SU-DHL-6 (cell line): Measurements from ENCODE around the gene AP2S1.
"Not testable (repeated sequence)": the region's sequence is repeated elsewhere in the genome, so short reads cannot be mapped to it uniquely, and the experiment has no call there.

ENCODE experiments used
- H2AFZ ChIP-seq: fragments of 200-600 bp; sonication (generic); 2 replicates; pipeline ENCODE4 v1.6.1; 2014; ENCODE audit warnings: low read depth, mild to moderate bottlenecking, moderate library complexity, mixed read lengths, antibody characterized with exemption, low read length; ENCODE audit not compliant: severe bottlenecking
- H3F3A ChIP-seq: fragments of 200-600 bp; shearing (Covaris generic); 2 replicates; pipeline ENCODE4 v1.6.0; 2016; ENCODE audit warnings: antibody characterized with exemption, mild to moderate bottlenecking; ENCODE audit not compliant: insufficient read depth
- H3K27ac ChIP-seq: fragments of 200-600 bp; sonication (generic); 2 replicates; pipeline ENCODE4 v1.5.1; 2016; ENCODE audit warnings: low read depth, mild to moderate bottlenecking, low read length, moderate library complexity, mixed read lengths
- H3K27me3 ChIP-seq: fragments of 200-600 bp; sonication (generic), shearing (Covaris generic); 2 replicates; pipeline ENCODE4 v1.6.0; 2014; ENCODE audit warnings: mild to moderate bottlenecking, low read length
- H3K36me3 ChIP-seq: fragments of 200-600 bp; sonication (generic); 2 replicates; pipeline ENCODE4 v1.6.1; 2014; ENCODE audit warnings: mild to moderate bottlenecking, low read length, mixed read lengths
- H3K4me2 ChIP-seq: fragments of 300-600, 200-600 bp; shearing (Covaris generic), sonication (generic); 2 replicates; pipeline ENCODE4 v1.6.0; 2014; ENCODE audit warnings: low read length, low read depth, mild to moderate bottlenecking; ENCODE audit not compliant: poor library complexity, severe bottlenecking
- H3K4me3 ChIP-seq: fragments of 200-600 bp; sonication (generic); 2 replicates; pipeline ENCODE4 v1.5.1; 2014; ENCODE audit warnings: antibody characterized with exemption, low read length, mild to moderate bottlenecking, mixed read lengths; ENCODE audit not compliant: insufficient read depth, poor library complexity, severe bottlenecking
- H3K79me2 ChIP-seq: fragments of 200-600 bp; sonication (generic); 2 replicates; pipeline ENCODE4 v1.6.1; 2014; ENCODE audit warnings: mild to moderate bottlenecking, low read length, moderate library complexity; ENCODE audit not compliant: insufficient read depth
- H3K9ac ChIP-seq: fragments of 200-600 bp; sonication (generic); 2 replicates; pipeline ENCODE4 v1.7.0; 2014; ENCODE audit warnings: mild to moderate bottlenecking, low read length
- H3K9me2 ChIP-seq: fragments of 200-600 bp; sonication (generic); replicated peaks from 2 replicates; pipeline ENCODE4 v1.6.1; 2014; ENCODE audit warnings: low read length; ENCODE audit not compliant: insufficient read depth
- H3K9me3 ChIP-seq: fragments of 200-600 bp; sonication (generic); 2 replicates; pipeline ENCODE4 v1.6.1; 2014; ENCODE audit warnings: low read length, mixed read lengths; ENCODE audit not compliant: insufficient read depth
- H4K20me1 ChIP-seq: fragments of 200-600 bp; sonication (generic); 2 replicates; pipeline ENCODE4 v1.6.1; 2014; ENCODE audit warnings: low read depth, mild to moderate bottlenecking, antibody characterized with exemption, low read length, moderate library complexity, mixed read lengths
- CTCF ChIP-seq: fragments of 200-600 bp; sonication (generic); IDR thresholded peaks from one replicate; pipeline ENCODE4 v1.5.1; 2017; ENCODE audit warnings: antibody characterized with exemption, mild to moderate bottlenecking, low read length, moderate library complexity; ENCODE audit not compliant: insufficient read depth, poor library complexity, severe bottlenecking
- EZH2phosphoT487 ChIP-seq: fragments of 200-600 bp; sonication (generic), shearing (Covaris generic); conservative IDR thresholded peaks from 2 replicates; pipeline ENCODE4 v1.6.1; 2018; ENCODE audit warnings: mild to moderate bottlenecking, antibody characterized with exemption, low read length, moderate library complexity, mixed read lengths

The AP2S1 gene

DNA sequence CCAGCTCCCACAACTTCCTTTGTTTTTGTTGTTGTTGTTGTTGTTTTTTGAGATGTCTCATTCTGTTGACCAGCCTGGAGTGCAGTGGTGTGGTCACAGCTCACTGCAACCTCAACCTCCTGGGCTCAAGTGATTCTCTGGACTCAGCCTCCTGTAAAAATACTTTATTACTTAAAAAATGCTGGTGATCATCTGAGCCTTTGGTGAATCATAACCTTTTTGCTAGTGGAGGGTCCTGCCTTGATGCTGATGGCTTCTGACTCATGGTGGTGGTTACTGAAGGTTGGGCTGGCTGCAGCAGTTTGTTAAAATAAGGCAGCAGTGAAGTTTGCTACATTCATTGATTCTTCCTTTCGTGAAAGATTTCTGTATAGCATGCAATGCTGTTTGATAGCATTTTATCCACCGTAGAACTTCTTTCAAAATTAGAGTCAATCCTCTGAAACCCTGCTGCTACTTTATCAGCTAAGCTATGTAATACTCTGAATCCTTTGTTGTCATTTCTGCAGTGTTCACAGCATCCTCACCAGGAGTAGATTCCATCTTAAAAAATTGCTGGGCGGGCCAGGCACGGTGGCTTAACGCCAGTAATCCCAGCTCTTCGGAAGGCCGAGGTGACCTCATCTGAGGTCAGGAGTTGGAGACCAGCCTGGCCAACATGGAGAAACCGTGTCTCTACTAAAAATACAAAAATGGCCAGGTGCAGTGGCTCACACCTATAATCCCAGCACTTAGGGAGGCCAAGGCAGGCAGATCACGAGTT, 28.1 kb upstream of the AP2S1 start:
- Histone ChIP-seq H3K27ac (no peak overlapping the region), H3K4me3 (no peak overlapping the region), H3F3A (no peaks in the 10 kb centered on the region), H3K9me3 (no peaks in the 10 kb centered on the region), H2AFZ (no peak overlapping the region), H4K20me1 (no peaks in the 10 kb centered on the region), H3K4me2 (no peak overlapping the region), H3K27me3 (no peaks in the 10 kb centered on the region), H3K36me3 (no peaks in the 10 kb centered on the region), H3K79me2 (peaks cover 80% of the 10 kb centered on the region), H3K9me2 (no peaks in the 10 kb centered on the region), H3K9ac (no peak overlapping the region)
- TF ChIP-seq CTCF (no peak), EZH2phosphoT487 (no peak)

DNA sequence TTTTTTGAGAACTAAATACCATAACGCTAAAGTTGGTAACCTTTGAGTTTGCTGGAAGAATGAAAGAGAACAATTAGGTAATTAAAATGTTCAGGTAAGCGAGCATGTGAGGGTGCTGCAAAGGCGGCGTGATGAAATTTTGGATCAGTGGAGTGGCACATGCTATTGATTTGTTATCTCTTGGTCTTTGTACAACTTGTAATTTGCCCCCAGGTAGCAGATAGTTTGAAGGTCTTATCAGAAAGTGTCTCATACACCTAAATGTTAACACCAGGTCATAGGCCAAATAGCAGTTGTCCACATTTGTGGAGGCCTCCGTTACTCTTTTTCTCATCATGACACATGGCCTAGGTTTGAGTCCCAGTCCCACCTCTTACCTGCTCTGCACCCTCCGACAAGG, 25.0 kb upstream of the AP2S1 start:
- H2AFZ ChIP-seq, result no peak overlapping the region
- peaks cover 82% of the 10 kb centered on the region for H3K79me2 ChIP-seq
- no peaks in the 10 kb centered on the region for H3K27me3 ChIP-seq
- no peak overlapping the region for H3K9ac ChIP-seq
- peaks cover 4% of the 10 kb centered on the region; the same call in 1 of the 2 replicates for H4K20me1 ChIP-seq
- H3K4me2 ChIP-seq, result no peak overlapping the region
- peaks cover 4% of the 10 kb centered on the region; the same call in 1 of the 2 replicates for H3F3A ChIP-seq
- TF ChIP-seq EZH2phosphoT487, result no peak
- no peak overlapping the region for H3K27ac ChIP-seq
- H3K36me3 ChIP-seq, result no peaks in the 10 kb centered on the region
- no peak overlapping the region for H3K4me3 ChIP-seq
- H3K9me2 ChIP-seq, result no peaks in the 10 kb centered on the region
- no peaks in the 10 kb centered on the region for H3K9me3 ChIP-seq

GRCh38 chr19:46875234-46875633, 24.6 kb upstream of the AP2S1 start:
- H3K79me2 ChIP-seq, result peaks cover 83% of the 10 kb centered on the region
- H3F3A ChIP-seq, result peaks cover 4% of the 10 kb centered on the region; the same call in 1 of the 2 replicates
- no peak overlapping the region for H3K4me3 ChIP-seq
- TF ChIP-seq EZH2phosphoT487, result no peak
- TF ChIP-seq CTCF, result no peak
- H3K9me3 ChIP-seq, result no peaks in the 10 kb centered on the region
- H3K9me2 ChIP-seq, result no peaks in the 10 kb centered on the region
- no peak overlapping the region for H3K9ac ChIP-seq
- H4K20me1 ChIP-seq, result peaks cover 4% of the 10 kb centered on the region; the same call in 1 of the 2 replicates
- H3K27me3 ChIP-seq, result no peaks in the 10 kb centered on the region
- H2AFZ ChIP-seq, result no peak overlapping the region
- no peak overlapping the region for H3K27ac ChIP-seq
- no peaks in the 10 kb centered on the region for H3K36me3 ChIP-seq
- no peak overlapping the region for H3K4me2 ChIP-seq

DNA sequence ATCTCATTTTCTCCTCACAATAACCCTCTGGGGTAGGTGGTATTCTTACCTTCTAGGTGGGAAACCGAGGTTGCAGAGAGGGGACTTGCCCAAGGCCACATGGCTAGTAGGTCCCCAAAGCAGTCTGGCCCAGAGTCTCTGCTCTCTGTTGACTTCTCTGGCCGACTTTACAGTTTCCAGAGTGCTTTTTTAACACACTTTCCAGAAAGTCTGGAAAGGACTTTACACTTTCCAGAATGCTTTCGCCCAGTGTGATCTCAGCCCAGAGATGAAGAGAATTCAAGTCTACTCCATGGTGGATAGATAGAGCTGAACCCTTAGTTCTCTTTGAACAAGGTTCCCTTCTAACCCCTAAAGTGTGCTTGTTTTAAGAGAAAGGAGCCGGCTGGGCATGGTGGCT, 22.3 kb upstream of the AP2S1 start:
- Histone ChIP-seq H2AFZ (no peak overlapping the region), H3K27ac (no peak overlapping the region), H4K20me1 (peaks cover 4% of the 10 kb centered on the region; the same call in 1 of the 2 replicates), H3K9ac (no peak overlapping the region), H3K4me3 (no peak overlapping the region), H3K4me2 (no peak overlapping the region), H3K27me3 (no peaks in the 10 kb centered on the region), H3K36me3 (no peaks in the 10 kb centered on the region), H3F3A (peaks cover 9% of the 10 kb centered on the region; the same call in 1 of the 2 replicates), H3K9me2 (no peaks in the 10 kb centered on the region), H3K79me2 (peaks cover 91% of the 10 kb centered on the region), H3K9me3 (no peaks in the 10 kb centered on the region)
- TF ChIP-seq CTCF (no peak), EZH2phosphoT487 (no peak)

- H3K4me3 ChIP-seq, H3F3A ChIP-seq, H3K9me2 ChIP-seq, H3K9me3 ChIP-seq, H3K36me3 ChIP-seq, H2AFZ ChIP-seq, H3K4me2 ChIP-seq, H3K27me3 ChIP-seq, H3K27ac ChIP-seq, H3K9ac ChIP-seq: not testable (repeated sequence)
- Histone ChIP-seq H4K20me1 (peaks cover 10% of the 10 kb centered on the region; the same call in 1 of the 2 replicates), H3K79me2 (peaks cover 98% of the 10 kb centered on the region)
Measured at GRCh38 chr19:46871173-46871572, 20.5 kb upstream of the AP2S1 start.
